Embryonic facial prominence (tissue), 1 donor: ENCODE measurements around the gene KAZN.

Source experiments
- DNase-seq: peaks from one replicate; pipeline ENCODE4 v3.0.0-alpha.2; 2016; ENCODE audit errors: extremely low spot score

Gene KAZN

DNA sequence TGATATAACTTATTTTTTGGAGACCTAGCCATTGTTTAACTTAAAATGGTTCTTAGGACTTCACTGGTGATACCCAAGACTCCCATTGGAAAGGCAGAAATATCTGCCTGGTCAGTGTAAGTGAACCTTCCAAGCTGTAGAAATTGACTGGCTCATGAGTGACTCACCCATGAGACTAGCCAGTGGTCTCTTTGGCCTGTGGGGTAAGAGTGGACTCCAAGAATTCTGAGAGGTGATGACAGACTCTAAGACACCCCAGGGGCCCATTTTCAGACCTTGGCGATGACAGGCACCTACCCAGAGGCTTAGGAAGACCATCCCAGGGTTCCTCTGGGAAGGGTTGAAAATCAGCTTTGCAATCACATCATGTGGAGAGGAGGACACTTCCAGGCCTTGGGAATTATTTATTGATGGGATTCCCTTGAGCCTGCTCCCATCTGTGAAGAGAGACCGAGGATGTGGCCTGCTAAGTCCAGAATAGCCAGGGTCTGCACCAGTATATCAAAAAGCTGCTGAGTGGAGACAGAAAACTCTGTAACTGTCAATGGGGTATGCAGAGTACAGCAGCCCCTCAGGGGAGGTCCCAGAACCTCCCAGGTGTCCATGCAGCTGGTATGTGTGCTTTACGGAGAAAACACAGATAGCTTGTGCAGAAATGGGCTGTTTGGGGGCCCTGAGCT is 78.9 kb downstream of the KAZN start:
- DNase-seq = no peak

DNA sequence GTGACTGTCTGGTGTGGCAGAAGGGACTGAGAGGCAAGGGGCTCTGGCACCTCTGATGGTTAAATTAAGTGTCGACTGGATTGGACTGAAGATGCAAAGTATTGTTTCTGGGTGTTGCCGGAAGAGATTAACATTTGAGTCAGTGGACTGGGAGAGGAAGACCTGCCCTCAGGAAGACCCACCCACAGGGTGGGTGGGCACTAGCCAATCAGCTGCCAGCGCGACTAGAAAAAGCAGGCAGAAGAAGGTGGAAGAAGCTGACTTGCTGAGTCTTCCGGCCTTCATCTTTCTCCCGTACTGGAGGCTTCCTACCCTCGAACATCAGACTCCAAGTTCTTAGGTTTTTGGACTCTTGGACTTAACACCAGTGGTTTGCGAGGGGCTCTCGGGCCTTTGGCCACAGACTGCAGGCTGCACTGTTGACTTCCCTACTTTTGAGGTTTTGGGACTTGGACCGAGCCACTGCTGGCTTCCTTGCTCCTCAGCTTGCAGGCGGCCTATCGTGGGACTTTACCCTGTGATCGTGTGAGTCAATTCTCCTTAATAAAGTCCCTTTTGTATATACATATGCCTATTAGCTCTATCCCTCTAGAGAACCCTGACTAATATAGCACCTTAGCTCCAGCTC is 79.6 kb downstream of the KAZN start:
- no peak for DNase-seq

DNA sequence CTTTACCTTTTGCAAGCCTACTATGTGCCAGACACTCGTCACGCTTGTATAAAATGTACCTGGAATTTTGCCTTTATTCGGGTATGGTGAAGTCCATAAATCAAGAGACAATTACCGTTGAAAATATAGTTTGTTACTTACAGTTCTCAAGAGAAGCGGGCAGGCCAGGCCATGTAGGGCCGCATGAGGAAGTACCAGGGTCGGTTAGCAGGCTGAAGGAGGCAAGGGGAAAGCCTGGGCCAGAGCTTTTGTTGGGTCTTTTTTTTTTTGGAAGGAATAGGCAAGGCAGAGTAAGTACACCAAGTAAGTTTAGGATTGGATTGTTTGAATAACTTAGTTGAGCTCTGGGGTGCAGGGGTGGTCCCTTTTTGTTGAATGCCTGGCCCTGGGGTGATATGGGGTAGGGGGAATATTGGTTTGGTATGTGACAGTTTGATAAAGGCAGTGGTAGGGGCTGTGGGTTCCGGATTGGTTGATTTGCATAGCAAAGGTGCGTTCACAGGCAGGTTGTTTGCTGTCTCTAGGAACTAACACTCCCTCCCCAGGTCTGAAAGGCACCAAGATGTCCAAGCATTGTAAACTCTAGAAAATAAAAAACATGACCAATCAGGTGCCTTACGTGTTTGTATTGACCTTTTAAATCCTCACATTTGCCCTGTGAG is 80.7 kb downstream of the KAZN start:
- DNase-seq = no peak

DNA sequence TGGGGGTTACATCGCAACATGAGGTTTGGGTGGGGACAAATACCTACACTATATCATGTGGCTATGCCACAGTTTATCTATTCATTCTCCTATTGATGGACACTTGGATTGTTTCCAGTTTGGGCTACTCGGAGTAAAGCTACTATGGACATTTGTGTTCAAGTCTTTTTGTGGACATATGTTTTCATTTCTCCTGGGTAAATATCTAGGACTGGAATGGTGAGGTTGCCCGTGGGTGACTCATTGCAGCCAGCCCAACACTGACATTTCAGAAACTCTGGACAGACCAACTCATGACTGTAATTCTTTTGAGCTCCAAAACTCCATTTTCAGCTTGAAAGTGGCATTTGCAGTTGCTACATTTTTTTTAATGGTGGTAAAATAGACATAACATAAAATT is 82.7 kb downstream of the KAZN start:
- no peak for DNase-seq

DNA sequence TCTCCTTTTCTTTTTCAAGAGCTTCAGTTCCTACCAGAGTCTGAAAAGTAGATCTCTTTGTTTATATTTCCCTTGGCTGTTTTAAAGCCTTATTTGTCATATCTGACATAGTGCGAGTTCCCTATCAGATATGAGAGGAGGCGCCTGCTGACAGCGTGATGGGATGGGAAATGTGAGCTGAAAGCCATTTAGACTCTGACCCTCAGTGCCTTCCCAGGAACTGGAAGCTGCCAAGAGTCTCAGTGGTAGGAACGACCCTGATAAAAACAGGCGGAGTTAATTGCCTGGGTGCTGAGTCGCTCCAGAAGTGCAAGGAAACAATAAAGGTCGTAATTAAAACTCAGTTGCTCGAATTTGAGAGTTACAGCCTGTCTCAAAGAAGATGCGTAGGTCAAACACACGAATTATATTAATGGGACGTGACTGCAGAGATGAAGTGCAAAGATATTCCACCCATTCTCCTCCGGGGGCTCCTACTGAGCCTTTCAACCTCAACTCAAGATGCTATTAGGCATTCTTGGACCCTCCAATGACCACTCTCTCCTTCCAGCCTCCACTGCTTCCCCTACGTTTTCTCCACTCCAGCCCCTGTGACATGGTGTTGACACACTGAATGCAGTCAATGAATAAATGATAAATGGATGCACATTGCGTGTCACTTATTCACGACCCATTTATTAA is 84.6 kb downstream of the KAZN start:
- DNase-seq = no peak

DNA sequence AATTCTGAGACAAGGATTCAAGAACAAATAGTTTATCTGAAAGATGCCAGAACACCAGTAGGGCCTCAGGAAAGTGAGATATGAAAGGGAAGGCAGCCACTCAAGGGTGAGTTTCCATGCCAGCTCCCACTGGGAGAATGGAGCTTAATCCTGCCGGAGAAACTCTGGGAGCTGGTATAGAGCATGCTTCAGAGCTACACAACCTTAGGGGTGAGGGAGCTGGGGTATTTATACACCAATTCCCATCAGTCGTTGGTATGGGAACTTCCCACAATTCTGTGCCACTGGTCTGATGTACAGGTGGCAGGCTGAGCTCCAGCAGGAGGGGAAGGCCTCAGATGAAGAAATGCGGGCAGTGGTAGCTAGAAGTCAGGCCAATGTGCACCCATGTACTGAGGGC is 86.6 kb downstream of the KAZN start:
- no peak for DNase-seq

DNA sequence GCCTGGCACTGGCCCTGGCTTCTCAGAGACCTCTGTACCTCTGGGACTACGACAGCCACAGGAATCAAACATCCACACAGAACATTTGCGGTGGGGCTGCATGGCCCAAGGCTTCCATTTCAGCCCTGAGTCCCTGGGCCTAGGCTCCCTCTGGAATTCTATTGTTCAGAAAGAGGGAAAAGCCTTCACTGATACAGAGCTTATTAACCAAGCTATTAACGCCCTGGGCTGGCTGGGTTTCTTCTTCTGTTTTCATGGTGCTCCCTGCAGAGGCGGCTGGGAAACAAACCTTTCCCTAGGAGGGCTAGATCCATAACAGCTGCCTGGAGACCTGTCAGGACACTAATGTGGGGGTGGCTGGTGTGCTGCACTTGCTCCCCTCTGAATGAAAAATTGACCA is 88.2 kb downstream of the KAZN start:
- DNase-seq = no peak

DNA sequence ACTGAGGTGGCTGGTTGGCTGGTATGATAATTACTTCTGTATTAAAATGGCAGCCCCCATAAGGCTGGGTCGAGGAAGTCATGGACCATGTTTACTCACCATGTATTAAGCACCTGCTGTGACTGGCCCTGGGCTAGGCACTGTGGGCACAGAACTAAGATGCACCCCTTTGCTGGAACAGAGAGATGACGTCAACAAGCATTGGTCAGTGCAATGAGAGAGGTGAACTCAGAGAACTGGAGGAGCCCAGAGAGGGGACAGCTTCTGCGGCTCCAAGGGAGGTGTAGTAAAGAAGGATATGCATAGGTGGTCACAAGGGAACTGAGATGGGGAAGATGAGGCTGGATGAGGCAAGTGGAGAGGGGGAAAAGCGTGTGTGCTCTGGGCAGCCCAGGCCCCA is 88.7 kb downstream of the KAZN start:
- DNase-seq = no peak

DNA sequence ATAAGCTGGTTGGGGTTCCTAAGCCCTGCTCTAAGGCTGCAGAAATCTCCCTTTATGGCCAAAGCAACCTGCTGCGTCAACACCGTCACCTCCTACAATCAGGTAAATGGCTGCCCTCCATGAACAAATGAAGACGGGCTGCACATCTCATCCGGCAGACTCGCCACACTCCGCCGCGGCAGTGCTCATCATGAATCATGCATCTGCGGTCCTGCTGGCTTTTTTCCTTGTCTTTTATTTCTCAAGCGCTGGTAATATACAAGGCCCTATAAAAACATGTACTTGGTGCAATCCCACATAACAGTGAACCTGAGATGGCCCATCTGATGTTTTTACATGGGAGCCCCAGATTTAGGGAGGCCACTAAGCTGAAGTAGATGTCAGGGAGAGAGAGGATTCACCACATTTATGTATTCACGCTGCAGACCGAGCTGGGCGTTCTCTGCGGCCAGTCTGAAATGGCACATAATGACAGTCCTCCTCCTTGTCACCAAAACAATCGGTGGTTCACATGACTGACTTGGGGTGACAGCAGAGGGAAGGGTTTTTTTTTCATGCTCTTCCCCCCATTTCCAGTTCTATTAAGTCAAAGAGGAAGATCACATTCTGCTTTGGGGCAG is 91.6 kb downstream of the KAZN start:
- DNase-seq = no peak

DNA sequence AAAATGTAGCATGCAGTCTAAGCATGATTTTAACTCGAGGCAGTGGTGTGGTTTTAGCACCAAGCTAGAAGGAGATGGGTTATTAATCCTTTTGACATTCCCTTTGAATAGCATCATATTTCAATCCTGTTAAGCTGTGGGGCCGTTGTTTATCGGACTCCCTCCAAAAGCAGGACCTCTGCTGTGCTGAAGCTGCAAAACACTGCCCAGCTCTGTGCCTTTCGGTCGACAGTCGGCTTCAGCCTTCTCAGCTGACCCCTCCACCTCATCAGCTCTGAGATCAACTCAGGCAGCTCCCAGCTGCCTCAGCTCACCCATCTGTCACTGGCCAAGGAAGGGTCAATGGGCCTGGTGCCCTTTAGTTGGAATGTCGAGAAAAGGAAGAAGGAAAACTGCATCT is 95.5 kb downstream of the KAZN start:
- no peak for DNase-seq

DNA sequence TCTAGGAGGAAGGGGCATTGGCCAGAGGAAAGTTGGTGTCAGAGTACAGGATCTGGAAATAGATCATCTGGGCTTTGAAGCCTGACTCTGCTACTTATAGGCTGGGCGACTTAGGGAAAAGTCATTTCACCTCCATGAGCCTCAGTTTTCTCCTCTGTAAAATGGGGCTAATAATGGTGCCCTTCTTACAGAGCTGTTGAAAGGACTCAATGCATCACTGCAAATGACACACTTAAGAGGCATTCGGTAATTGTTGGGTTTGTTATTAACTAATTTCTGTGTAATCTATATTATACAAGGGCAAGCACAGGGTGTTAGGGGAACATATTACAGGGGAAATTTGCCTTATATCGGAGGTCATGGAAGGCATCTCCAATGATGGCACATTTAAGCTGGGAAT is 96.1 kb downstream of the KAZN start:
- no peak for DNase-seq

DNA sequence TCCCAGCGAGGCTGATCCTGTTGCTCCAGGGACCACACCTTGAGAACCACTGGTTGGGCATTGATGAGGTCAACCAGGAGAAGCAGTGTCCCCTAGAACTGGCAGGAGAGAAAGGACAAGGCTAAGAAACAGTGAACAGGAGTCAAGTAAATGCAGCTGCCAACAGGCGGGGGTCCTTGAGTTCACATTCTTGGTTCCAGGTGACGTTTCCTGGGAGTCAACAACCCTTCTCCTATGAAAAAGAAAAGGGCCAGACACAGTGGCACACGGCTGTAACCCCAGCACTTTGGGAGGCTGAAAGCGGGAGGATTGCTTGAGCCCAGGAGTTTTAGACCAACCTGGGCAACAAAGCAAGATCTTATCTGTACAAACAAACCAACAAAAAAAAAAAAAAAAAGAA is 98.3 kb downstream of the KAZN start:
- DNase-seq = no peak

DNA sequence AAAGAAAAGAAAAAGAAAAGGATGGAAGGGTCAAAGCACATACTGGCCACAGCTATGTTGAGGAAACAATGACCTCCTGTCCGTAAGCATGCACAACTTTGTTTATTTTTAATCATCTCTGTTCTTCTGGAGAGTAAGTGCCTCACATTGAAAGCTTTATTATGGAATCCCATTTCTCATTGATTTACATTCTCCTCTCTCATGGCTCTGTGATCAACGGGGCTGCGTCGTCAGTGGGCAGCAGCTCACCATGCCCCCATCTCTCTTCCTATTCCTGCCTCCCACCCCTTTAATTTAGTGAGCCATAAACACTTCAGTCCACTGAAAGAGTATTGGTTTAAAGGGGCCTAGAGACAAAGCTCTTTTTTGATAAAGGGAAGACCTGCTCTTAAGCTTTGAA is 98.9 kb downstream of the KAZN start:
- DNase-seq = no peak

DNA sequence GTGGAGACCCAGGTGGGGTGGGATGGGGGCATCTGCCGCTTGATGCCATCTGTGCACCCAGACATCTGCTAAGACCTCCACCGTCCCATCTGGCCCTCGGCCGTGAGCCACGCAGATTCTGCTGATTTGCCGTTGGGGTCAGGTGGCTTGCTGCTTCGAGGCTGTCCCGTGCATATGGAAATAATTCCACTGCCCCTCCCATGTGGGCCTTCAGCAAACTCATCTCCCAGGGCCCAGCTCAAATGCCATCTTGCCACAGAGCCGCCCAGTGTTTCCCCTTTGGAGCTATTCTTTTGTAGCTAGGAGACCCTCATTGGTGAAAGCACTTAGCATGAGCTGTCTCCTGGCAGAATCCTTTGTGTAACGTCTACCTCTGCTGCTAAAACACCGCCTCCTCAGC is 99.8 kb downstream of the KAZN start:
- DNase-seq = no peak

DNA sequence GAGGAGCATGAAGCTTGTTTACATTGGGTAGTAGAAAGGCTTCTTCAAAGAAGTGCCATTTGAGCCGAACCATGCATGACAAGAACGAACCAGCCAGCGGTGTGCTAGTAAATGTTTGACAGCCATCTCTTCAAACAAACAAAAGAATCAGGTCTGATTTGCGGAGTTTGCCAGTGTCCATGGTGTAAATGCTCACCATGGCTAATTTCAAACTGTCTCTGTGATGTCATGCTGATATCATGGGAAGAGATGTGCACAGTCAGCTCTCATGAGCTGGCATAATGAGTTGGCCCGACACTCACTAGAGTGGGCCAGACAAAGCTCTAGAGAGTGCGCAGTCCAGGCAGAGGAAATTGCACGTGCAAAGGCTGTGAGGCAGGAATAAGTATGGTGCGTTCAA is 101.1 kb downstream of the KAZN start:
- DNase-seq = no peak

DNA sequence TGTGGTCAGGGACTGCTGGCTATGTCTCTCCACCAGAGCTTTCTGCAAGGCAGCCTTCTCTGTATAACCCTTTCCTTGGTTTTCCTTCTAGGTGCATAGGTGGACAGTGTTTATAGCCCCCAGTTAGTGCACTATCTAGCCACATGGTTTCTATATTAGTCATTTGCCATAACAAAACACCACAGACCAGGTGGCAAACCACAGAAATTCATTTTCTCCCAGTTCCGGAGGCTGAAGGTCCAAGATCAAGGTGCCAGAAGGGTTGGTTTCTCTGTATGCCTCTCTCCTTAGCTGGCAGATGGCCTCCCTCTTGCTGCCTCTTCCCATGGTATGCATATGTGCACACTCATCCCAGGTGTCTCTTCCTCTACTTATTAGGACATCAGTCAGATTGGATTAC is 106.4 kb downstream of the KAZN start:
- DNase-seq = no peak

DNA sequence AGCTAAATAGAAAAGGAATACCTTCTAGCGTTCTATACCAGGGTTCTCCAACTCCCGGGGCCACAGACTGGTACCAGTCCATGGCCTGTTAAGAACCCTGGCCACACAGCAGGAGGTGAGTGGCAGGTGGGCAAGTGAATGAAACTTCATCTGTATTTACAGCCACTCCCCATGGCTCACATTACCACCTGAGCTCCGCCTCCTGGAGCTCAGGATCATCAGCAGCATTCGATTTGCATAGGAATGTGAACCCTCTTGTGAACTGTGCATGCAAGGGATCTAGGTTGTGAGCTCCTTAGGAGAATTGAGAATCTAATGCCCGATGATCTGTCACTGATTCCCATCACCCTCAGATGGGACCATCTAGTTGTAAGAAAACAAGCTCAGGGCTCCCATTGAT is 107.3 kb downstream of the KAZN start:
- no peak for DNase-seq

DNA sequence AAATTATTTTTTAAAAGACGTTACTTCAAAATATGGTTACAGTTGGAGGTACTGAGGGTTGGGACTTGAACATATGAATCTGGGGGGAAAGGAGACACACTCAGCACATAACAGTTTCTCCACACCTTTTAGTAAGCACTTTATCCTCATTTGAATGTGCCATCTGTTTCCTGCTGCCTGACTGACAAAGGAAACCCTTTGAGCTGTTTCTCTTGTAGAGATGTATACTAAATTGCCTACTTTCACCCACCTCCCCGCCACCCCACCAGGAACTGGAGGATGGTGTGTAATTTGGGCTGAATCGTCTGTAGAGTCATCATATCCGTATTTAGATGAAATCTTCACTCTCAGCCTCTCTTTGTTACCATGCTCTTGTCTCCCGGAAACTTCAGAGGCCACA is 108.1 kb downstream of the KAZN start:
- no peak for DNase-seq

DNA sequence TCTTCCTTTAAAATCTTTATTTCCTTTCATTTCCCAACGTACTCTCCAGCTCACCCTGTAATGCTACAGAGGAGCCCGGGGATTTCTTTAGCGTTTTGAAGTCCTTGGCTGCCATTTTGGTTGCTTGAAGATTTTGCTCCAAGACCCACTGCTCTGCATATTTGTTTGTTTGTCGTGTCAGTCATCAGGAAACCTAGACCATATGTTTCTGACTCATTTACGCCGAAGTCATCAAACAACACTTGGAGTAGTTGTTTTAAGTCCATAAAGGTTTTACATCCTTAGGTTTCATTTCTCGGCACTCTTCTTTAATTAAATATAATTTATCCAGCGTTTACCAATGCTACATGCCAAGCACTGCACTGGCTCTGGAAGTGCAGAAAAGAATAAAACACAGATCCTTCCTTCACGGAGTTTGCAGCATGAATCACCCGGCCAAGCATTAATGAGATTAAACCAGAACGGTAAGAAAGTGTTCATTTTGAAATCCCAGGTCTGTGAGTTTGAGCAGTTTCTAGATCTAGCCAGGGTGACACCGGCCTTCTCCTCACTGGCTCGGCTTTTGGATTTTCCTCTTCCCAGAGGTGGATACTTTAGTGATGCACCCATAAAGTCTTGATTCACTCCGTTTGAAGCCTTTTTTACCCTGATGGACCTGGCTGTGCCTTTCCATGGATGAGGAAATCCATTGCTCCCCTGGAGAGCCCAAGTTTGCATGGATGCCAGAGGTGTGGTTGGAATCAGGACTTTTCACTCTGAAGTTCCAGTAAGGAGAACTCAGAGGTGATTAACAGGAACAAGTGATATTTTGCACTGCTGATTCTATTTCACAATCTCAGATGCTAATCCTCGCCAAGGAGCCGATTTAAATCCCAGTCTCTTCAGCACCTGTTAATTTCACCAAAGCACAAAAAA is 109.3 kb downstream of the KAZN start:
- no peak for DNase-seq

DNA sequence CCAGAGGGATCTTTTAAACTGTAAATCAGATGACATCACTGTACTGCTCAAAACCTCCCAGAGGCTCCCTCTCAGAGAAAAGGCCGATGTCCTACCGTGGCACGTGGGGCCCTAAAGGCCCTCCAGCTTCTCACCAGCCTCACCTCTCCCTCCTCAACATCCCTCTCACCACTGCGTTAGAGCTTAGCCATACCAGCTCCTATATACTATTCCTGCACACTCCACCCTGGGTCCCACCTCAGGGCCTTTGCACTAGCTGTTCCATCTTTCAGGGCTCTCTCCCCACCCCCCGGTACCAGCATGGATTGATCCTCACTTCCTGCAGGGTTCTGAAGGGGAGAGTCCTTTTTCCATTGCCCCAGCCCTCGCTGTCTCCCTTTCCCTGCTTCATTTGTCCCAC is 111.8 kb downstream of the KAZN start:
- DNase-seq = no peak

DNA sequence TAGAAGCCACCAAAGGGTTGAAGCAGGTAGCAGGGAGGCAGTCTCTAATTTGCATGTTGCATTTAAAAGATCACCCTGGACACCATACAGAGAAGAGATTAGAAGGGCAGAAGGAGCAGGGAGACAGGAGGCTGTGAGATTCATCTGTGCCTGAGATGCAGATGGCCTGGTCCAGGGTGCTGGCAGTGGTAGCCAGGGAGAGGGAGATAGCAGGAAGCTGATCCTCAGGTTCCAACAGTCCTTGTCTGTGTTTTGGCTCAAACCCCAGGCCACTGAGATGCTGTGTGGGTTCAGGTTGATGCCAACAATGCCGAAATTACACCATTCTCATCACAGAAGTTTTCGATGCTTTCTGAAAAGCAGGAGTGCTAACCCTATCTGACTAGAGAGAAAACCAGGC is 113.7 kb downstream of the KAZN start:
- no peak for DNase-seq
